HG02759 (cell line): ENCODE data around the gene MAML3.

ENCODE experiments used
- ATAC-seq: cut with Tn5 transposase; IDR thresholded peaks from one replicate; pipeline ENCODE4 v1.9.1; 2021; ENCODE audit warnings: mild to moderate bottlenecking, moderate library complexity; ENCODE audit not compliant: unreplicated experiment

The MAML3 gene

DNA sequence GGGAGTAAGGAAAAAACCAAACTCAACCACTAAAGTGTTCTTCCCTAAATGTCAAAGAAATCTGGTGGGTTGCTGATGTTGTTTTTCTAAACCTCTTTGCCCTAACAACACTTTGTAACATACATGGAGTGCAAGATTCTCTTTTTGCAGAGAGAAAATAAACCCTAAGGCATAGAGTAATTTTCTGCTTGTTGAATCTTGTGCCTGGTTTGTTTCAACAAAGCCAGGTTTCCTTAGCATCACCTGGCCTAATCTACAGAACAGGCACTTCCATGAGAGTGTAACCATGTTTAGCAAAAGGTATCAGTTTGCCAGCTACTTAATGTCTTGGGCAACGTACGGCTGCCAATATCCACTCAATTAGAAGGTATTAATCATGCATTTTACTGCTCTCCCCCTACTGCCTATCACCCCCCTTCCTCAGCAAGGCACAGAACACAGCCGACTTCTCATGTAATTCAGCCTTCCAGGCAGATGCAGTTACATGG lies 219.2 kb downstream of the MAML3 start:
- ATAC-seq, result no peak

DNA sequence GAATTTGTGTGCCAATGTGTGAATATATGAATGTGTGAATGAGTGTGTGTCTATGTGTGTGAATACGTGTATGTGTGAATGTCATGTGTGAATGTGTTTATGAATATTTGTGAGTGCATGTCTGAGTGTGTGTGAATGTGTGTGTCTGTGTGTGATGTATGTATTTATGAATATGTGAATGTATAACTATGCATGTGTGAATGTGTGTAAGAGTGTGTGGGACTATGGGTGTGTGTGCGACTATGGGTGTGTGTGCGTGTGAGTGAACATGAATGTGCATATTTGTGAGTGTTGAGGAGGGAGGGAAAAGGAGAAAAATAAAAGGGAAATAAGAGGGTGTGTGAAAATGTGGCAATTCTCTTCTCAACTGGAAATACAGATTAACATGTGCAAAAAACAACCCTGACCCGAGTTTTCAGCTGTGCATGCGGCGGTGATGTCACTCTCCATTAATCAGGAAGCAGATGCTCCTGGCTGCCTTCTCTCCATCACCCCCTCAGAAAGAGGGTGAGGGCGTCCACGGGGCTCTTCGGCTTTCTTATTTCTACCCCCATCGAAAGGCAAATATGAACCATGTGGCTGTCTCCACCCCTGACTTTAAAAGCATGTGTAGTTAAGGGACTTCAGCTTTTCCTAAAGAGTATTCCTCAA lies 219.8 kb downstream of the MAML3 start:
- no peak for ATAC-seq

GRCh38 chr4:139933541-139933940 lies 220.4 kb downstream of the MAML3 start:
- ATAC-seq, result no peak

DNA sequence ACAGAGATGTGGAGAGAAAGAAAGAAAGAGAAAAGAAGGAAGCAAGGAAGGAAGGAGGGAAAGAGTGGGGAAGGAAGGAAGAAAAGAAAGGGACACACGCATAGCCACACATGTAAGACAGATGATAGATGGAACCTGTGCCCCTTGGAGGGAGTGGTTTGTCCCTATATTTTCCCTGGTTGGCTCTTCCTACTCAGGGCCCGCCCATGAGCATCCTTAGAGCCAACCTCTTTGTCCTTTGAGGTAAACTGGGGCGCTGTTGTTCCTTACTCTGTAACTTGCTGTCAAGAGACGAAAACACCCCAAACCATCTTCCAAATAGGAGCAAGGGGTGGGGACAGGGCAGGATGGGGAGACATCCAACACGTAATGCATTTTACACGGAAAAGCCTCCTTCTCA lies 220.9 kb downstream of the MAML3 start:
- no peak for ATAC-seq

- ATAC-seq, result no peak
Measured at GRCh38 chr4:139924782-139925181, 229.2 kb downstream of the MAML3 start.

- no peak for ATAC-seq
Measured at GRCh38 chr4:139922406-139923024, 231.5 kb downstream of the MAML3 start.

DNA sequence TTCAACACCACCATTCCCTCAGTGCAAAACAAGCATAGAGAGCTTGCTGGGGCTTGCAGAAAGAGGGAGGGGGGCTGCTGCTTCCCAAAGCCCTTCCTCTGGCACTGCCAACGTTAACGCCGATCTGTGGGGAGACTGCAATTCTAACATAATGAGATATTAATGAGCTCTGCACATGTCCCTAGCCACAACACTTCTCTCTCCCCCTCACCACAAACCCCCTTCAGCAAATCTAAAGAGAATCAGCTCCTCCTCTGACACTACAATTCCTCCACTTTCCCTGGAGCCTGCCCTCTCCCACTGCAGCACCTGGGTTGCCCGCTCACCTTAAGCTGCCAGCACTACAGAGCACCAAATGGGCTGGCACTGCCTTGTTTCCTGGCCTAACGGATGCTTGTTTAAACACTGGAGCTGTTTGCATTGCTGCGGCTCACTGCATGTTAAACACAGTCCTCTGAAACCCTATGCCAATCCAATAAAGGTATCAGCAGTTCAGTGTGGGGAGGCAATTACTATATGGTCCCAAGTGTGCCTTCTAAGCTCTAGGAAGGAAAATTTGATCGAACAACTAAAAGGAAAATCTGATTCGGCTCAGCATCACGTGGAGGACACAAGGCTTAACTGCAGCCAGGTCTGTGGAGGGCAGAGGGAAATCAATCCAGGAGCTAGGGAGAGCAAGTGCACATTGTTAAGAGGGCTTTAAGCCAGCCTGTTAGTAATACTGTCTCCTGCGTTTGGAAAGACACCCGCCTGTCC lies 232.4 kb downstream of the MAML3 start:
- no peak for ATAC-seq

GRCh38 chr4:139920486-139921002 lies 233.4 kb downstream of the MAML3 start:
- ATAC-seq, result no peak

DNA sequence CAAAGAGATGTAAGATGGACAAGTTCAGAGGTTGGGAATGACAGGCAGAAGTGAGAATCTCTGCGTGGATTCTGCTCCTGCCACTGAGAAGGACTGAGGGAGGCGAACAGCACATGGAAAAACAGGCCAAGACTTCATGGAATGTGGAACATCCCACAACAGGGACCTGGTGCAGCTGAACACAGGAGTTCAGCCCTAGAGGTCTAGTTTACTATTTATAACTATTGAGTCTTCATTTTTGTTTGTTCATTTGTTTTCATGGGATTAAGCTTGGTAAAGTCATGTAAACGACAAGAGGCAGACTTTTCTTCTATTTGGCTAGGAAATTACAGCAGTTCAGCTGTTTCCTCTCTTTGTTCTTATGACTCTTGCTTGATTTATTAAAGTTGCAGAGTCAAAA lies 234.5 kb downstream of the MAML3 start:
- ATAC-seq, result no peak

GRCh38 chr4:139919004-139919403 lies 235.0 kb downstream of the MAML3 start:
- no peak for ATAC-seq

- no peak for ATAC-seq
Measured at GRCh38 chr4:139918591-139918990, 235.4 kb downstream of the MAML3 start.

DNA sequence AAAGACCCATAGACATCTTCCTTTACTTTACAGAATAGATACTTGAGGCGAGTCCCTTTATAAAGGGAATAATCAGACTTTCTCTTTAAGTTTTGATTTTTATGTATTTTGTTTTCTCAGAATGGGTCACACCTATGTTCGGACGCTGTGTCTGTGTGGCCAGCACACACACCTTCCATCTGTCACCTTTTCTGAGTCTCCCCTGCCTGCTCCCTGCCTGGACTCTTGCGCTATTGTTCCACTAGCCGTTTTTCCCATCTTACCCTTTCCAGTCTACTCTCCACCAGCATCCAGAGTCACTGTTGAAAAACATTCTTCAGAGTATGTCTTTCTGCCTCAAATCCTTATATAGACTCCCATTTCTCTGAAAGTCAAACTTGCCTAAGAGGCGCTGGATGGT lies 236.1 kb downstream of the MAML3 start:
- no peak for ATAC-seq

GRCh38 chr4:139916041-139916440 lies 237.9 kb downstream of the MAML3 start:
- ATAC-seq, result no peak

- ATAC-seq, result no peak
Measured at GRCh38 chr4:139915037-139915436, 238.9 kb downstream of the MAML3 start.

DNA sequence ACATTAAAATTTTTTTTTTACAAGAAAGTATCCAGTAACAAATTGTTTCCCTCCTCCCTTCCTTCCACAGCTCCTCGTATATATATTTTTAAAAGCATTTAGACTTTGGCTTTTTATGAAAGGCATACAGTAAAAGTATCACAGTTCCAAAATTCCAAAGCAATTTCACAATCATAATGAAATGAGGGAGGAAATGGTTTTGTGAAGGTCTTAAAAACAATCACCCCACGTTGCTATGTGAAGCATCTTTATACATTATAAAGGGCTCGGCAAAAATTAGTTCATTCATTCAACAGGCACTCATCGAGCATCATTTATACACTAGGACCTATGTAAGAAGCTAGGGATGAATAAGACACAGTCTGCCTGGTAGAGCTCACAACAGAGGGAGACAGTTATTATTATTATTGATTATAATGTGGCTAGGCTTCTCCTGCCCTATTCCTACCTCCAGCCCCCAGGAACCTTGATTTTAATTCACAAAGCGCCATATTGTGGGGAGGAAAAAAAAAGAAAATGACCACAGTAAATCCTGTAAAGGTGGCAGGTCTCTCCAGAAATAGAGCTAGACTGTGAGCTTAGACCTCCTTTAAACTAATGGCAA lies 239.9 kb downstream of the MAML3 start:
- ATAC-seq, result no peak

DNA sequence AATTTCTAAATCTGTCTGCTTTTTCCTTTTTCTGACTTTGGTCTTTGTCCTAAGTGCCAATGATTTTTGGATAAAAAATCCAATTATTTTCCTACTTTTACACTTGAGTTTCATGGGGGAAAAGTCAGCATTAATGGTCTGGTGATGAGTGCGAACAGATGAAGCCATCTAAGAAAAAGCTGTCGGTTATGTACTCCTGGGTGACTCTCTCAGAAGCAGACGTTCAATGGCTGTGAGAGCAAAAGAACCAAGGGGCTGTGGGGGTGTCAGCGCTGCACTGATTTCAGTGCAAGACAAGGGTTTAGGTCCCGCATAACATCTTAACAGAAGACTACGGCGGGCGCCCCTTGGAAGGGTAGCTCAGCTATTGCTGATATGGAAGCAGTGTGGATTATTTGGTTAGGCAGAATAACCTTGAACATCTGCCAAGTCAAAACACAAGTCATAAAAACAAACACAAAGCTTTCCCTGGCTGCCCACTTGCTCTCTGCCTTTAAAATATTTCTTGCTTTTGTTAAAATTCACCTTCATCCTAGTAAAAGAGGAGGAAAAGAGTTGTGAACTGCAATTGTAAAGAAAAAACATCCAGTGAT lies 240.5 kb downstream of the MAML3 start:
- no peak for ATAC-seq

DNA sequence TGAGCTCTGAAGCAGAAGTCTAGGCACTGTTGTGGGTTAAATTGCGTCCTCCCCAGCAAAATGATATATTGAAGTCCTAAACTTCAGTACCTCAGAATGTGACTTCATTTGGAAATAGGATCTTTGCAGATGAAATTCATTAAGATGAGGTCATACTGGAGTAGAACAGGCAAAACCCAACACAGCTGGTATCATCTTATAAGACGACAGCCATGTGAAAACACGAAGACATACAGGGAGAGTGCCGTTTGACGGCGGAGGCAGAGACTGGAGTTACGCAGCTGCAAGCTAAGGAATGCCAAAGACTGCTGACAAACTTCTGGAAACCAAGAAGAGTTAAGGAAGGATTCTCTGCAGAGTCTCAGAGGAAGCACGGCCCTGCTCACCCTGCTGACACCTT lies 241.5 kb downstream of the MAML3 start:
- no peak for ATAC-seq

GRCh38 chr4:139910106-139910505 lies 243.9 kb downstream of the MAML3 start:
- ATAC-seq, result no peak

DNA sequence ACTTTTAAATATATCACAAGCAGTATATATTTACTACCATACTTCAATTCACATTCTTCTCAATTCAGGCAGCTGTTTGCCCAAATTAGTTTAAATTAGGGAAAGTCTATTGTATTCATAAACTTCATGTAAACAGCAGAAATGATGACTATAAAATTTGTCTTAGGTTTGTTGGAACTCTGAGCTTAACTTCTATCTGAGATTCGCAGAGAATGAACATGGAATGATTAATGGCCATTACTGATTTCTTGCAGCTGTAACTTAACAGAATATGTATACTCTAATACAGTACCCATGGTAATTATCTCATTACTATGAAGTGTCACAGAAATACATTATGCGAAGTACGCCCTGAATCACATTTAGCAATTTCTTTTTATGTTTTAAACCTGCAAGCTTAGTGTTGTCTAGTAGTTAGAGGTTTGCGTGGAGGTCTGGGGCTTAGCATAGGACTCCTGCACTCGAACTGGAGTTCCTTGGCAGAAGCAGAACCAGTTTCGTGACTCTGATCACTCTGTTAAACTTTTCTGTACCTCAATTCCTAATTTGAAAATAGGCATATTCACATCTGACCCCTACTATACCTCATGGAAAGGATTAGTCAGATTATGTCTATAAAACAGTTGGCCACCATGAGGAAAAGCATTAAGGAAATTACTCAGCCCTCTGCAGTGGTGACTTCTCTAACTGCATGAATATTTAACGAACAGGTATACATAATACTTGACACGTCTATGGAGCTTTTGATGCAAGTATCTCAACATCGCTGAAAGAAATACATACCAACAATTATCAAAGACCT lies 245.1 kb downstream of the MAML3 start:
- no peak for ATAC-seq
